ENCODE data around the gene TEX35. TPM values are rescaled to one million over a fixed set of nuclear protein-coding genes. Genes with fewer than 3 reads are reported as not detected.
A peak's percentile ranks its signal among the peaks of the same experiment; 100 is the strongest.
"Not testable (repeated sequence)": the region's sequence is repeated elsewhere in the genome, so short reads cannot be mapped to it uniquely, and the experiment has no call there.

Gene TEX35
- total and polyA plus RNA-seq, 3 donors from 2014 or later, result 32.1 to 131 (median 69.9) TPM

DNA sequence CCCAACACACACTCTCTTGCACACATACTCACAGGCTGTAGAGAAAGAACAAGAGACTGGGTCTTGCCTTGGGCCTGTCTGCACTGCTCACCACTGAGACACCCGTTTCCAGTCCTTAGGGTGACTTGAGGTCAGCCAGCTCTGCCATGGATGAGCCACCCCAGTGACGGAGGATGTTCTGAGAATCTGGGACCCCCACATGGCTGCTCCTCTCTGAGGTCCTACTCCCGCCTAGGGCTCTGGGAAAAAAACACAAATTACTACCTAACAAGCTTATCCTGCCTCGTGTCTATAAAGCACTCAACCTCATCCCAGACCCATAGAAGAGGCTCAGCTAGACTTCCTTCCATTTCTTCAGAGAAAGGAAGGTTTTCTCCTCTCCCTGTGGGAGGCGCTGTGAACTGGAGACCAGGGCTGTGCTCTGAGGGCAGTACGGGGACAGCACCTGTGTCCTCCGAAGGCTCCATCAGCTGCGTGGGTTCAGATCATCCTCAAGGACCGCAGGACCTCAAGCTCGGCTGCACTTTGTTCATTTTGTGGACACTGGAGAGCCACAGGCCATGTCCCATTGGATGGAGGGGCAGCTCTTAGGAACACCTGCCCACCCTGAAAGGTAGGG, 11.9 kb upstream of the TEX35 start:
- Histone ChIP-seq H3K27ac (no peak overlapping the region), H3K36me3 (ENCODE audit: low read depth, missing control alignments) (no peaks in the 10 kb centered on the region), H3K4me1 (no peaks in the 10 kb centered on the region), H3K9me3 (no peaks in the 10 kb centered on the region), H3K4me3 (no peak overlapping the region), H3K27me3 (no peaks in the 10 kb centered on the region)
- 94 to 98% methylated on average over 10 of the region's 10 CpGs for WGBS, 2 donors
- intact Hi-C loops (cut with DNase I; ENCODE audit: low total_unique reads), result no loop called here
- TF ChIP-seq, protein P1, sequence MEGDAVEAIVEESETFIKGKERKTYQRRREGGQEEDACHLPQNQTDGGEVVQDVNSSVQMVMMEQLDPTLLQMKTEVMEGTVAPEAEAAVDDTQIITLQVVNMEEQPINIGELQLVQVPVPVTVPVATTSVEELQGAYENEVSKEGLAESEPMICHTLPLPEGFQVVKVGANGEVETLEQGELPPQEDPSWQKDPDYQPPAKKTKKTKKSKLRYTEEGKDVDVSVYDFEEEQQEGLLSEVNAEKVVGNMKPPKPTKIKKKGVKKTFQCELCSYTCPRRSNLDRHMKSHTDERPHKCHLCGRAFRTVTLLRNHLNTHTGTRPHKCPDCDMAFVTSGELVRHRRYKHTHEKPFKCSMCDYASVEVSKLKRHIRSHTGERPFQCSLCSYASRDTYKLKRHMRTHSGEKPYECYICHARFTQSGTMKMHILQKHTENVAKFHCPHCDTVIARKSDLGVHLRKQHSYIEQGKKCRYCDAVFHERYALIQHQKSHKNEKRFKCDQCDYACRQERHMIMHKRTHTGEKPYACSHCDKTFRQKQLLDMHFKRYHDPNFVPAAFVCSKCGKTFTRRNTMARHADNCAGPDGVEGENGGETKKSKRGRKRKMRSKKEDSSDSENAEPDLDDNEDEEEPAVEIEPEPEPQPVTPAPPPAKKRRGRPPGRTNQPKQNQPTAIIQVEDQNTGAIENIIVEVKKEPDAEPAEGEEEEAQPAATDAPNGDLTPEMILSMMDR (IDR thresholded peaks at IDR 0.05), result no peak
- TF ChIP-seq POLR2A (IDR thresholded peaks at IDR 0.05), result no peak
- peak; percentile 8 for DNase-seq

- Histone ChIP-seq H3K4me3 (no peak overlapping the region), H3K4me1 (no peaks in the 10 kb centered on the region), H3K36me3 (ENCODE audit: low read depth, missing control alignments) (no peaks in the 10 kb centered on the region), H3K9me3 (no peaks in the 10 kb centered on the region), H3K27me3 (no peaks in the 10 kb centered on the region), H3K27ac (no peak overlapping the region)
- intact Hi-C loops (cut with DNase I; ENCODE audit: low total_unique reads), result no loop called here
- DNase-seq, result peak; percentile 79
- WGBS, 2 donors, result 31 to 36% methylated on average over 5 of the region's 5 CpGs
- TF ChIP-seq, protein P1 (IDR thresholded peaks at IDR 0.05), result peak; percentile 43 to 83 (median 61)
- no peak for TF ChIP-seq POLR2A (IDR thresholded peaks at IDR 0.05)
Observed at GRCh38 chr1:178501705-178502329, 11.1 kb upstream of the TEX35 start.

GRCh38 chr1:178502330-178502714, 10.6 kb upstream of the TEX35 start:
- no peak overlapping the region for H3K27ac ChIP-seq
- H3K27me3 ChIP-seq, result no peaks in the 10 kb centered on the region
- intact Hi-C loops (cut with DNase I; ENCODE audit: low total_unique reads), result no loop called here
- WGBS, 2 donors, result 93 to 98% methylated on average over 3 of the region's 3 CpGs
- no peak overlapping the region for H3K4me3 ChIP-seq
- H3K36me3 ChIP-seq (ENCODE audit: low read depth, missing control alignments), result no peaks in the 10 kb centered on the region
- no peak for TF ChIP-seq POLR2A (IDR thresholded peaks at IDR 0.05)
- TF ChIP-seq, protein P1 (IDR thresholded peaks at IDR 0.05), result no peak
- H3K9me3 ChIP-seq, result no peaks in the 10 kb centered on the region
- DNase-seq, result peak; percentile 9
- H3K4me1 ChIP-seq, result no peaks in the 10 kb centered on the region

GRCh38 chr1:178502856-178503255, 10.1 kb upstream of the TEX35 start:
- 90 to 93% methylated on average over 5 of the region's 5 CpGs for WGBS, 2 donors
- no peaks in the 10 kb centered on the region for H3K4me1 ChIP-seq
- DNase-seq, result no peak
- H3K27me3 ChIP-seq, result no peaks in the 10 kb centered on the region
- no peak overlapping the region for H3K27ac ChIP-seq
- H3K4me3 ChIP-seq, result no peak overlapping the region
- intact Hi-C loops (cut with DNase I; ENCODE audit: low total_unique reads), result no loop called here
- TF ChIP-seq, protein P1 (IDR thresholded peaks at IDR 0.05), result no peak
- no peak for TF ChIP-seq POLR2A (IDR thresholded peaks at IDR 0.05)
- H3K36me3 ChIP-seq (ENCODE audit: low read depth, missing control alignments), result no peaks in the 10 kb centered on the region
- no peaks in the 10 kb centered on the region for H3K9me3 ChIP-seq

GRCh38 chr1:178503316-178503715, 9.6 kb upstream of the TEX35 start:
- DNase-seq; H3K4me3 ChIP-seq; H3K4me1 ChIP-seq; H3K27me3 ChIP-seq; intact Hi-C loops (cut with DNase I; ENCODE audit: low total_unique reads); H3K36me3 ChIP-seq (ENCODE audit: low read depth, missing control alignments); H3K27ac ChIP-seq; H3K9me3 ChIP-seq: not testable (repeated sequence)
- WGBS, 2 donors, result 91 to 99% methylated on average over 14 of the region's 14 CpGs

All from testis (tissue), 3 donors.